Neural crest cell (in vitro differentiated cells): ENCODE data around the gene MRPS6. TPM values are rescaled to one million over a fixed set of nuclear protein-coding genes. Genes with fewer than 3 reads are reported as not detected.

Experiments
- DNase-seq: peaks from one replicate; pipeline ENCODE4 v3.0.0; 2021; ENCODE audit warnings: low read depth, mixed read lengths, low spot score
- H3K27ac Mint-ChIP-seq: one replicate; pipeline ENCODE4 v1.8.0; 2021; ENCODE audit warnings: mild to moderate bottlenecking, mixed read lengths; ENCODE audit not compliant: unreplicated experiment
- H3K27me3 Mint-ChIP-seq: 2 replicates; pipeline ENCODE4 v1.8.0; 2021; ENCODE audit warnings: low read depth, mild to moderate bottlenecking, mixed read lengths
- H3K36me3 Mint-ChIP-seq: 2 replicates; pipeline ENCODE4 v1.8.0; 2021; ENCODE audit warnings: low read depth, mild to moderate bottlenecking, mixed read lengths
- H3K4me1 Mint-ChIP-seq: 2 replicates; pipeline ENCODE4 v1.8.0; 2021; ENCODE audit warnings: mixed read lengths
- H3K4me3 Mint-ChIP-seq: one replicate; pipeline ENCODE4 v1.8.0; 2021; ENCODE audit warnings: mild to moderate bottlenecking, mixed read lengths
- H3K9me3 Mint-ChIP-seq: 2 replicates; pipeline ENCODE4 v1.8.0; 2021; ENCODE audit warnings: mixed read lengths
- total RNA-seq: library from RNA; stranded (reverse); gene quantifications from 2 replicates; pipeline ENCODE4 v1.2.1, GENCODE V29; 2021
- TF ChIP-seq, protein P1 (sequence below): fragments of 200-600 bp; sonication (generic); conservative IDR thresholded peaks from 2 replicates; pipeline ENCODE4 v1.5.0; 2021; ENCODE audit warnings: antibody characterized with exemption, mild to moderate bottlenecking

Gene MRPS6
- total RNA-seq, 1 donor from 2014 or later: 94.1 TPM

DNA sequence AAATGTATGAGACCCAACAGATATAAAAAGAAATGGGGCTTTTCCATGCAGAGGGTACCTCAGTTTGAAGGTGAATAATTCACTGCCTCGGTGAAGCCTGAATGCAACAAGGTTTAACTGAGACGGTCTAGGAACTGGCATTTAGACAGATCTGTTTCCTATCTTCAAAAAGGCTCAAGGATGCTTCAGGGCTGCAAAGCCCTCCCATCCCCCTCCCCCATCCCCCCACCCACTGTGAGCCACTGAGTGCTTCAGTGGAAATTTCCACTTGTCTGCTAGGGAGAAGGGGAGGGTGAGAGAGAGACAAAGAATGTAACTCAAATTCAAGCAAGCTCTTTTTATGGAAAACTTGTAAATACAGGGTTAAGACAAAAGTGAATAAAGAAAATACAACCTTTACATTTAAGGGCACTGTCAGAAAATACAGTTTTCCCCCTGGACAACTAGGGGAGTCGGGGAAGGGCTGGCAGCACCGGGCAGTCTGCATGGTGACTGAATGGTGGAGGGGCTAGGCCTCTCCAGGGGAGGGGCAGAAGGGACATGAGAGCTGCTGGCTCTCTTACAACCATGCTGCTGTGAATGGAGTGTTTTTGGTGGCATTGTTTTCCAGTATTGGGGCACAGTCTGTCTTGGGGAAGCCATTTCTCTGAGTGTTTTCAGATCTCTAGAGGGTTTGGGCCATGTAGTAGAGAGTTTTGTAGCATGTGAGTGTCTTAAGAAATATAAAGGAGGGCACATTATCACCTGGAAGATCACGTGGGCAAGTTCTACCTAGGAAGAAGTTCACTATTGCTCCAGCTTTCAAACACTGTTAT, 56.7 kb downstream of the MRPS6 start:
- peaks cover 67% of the 10 kb centered on the region for H3K4me1 Mint-ChIP-seq
- TF ChIP-seq, protein P1, sequence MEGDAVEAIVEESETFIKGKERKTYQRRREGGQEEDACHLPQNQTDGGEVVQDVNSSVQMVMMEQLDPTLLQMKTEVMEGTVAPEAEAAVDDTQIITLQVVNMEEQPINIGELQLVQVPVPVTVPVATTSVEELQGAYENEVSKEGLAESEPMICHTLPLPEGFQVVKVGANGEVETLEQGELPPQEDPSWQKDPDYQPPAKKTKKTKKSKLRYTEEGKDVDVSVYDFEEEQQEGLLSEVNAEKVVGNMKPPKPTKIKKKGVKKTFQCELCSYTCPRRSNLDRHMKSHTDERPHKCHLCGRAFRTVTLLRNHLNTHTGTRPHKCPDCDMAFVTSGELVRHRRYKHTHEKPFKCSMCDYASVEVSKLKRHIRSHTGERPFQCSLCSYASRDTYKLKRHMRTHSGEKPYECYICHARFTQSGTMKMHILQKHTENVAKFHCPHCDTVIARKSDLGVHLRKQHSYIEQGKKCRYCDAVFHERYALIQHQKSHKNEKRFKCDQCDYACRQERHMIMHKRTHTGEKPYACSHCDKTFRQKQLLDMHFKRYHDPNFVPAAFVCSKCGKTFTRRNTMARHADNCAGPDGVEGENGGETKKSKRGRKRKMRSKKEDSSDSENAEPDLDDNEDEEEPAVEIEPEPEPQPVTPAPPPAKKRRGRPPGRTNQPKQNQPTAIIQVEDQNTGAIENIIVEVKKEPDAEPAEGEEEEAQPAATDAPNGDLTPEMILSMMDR: no peak
- no peak for DNase-seq
- H3K4me3 Mint-ChIP-seq: peak overlapping the region; percentile 58
- H3K27ac Mint-ChIP-seq: peak overlapping the region; percentile 93
- peaks cover 30% of the 10 kb centered on the region for H3K36me3 Mint-ChIP-seq
- H3K27me3 Mint-ChIP-seq: no peaks in the 10 kb centered on the region
- H3K9me3 Mint-ChIP-seq: peaks cover 4% of the 10 kb centered on the region

DNA sequence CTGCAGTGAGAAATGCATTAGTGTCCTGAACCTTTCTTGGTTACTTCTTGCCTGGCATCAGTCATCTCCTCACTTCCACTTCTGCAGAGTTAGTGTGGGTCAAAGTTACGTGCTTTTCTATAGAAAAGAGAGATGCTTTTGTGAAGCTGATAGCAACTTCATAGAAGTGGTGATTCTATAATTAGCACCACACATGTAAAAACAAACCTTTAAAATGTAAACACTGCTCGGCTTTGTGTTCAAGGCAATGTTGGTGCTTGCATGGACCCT, 57.3 kb downstream of the MRPS6 start:
- peaks cover 67% of the 10 kb centered on the region for H3K4me1 Mint-ChIP-seq
- H3K27ac Mint-ChIP-seq: peak overlapping the region; percentile 93
- H3K36me3 Mint-ChIP-seq: peaks cover 33% of the 10 kb centered on the region

DNA sequence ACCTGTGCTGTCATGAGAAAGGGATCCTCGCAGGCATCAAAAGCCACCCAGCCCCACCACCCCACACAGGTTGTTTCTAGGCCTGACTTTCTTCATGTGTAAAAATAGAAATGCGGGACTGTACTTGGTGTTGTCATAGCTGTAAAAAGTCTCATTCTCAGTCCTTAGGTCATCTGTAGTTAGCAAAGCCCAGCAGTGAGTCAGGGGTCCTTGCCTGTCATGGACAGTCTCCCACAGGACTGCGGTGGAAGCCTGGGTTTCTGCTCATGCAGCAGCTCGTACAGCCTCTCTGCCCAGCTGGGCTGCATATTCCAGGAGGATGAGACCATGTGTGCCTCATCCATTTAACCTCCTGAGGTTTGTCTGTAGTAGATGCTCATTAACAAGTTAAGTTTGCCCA, 58.2 kb downstream of the MRPS6 start:
- Mint-ChIP-seq H3K27me3 (no peaks in the 10 kb centered on the region), H3K4me3 (no peak overlapping the region), H3K4me1 (peaks cover 57% of the 10 kb centered on the region), H3K27ac (peak overlapping the region; percentile 27), H3K9me3 (peaks cover 4% of the 10 kb centered on the region), H3K36me3 (peaks cover 35% of the 10 kb centered on the region)
- no peak for DNase-seq
- TF ChIP-seq, protein P1: no peak

More for the DNA sequence above, 57.3 kb downstream of the MRPS6 start:
- Mint-ChIP-seq H3K27me3 (no peaks in the 10 kb centered on the region), H3K4me3 (peak overlapping the region; percentile 58), H3K9me3 (peaks cover 4% of the 10 kb centered on the region)
- no peak for DNase-seq
- TF ChIP-seq, protein P1: no peak

DNA sequence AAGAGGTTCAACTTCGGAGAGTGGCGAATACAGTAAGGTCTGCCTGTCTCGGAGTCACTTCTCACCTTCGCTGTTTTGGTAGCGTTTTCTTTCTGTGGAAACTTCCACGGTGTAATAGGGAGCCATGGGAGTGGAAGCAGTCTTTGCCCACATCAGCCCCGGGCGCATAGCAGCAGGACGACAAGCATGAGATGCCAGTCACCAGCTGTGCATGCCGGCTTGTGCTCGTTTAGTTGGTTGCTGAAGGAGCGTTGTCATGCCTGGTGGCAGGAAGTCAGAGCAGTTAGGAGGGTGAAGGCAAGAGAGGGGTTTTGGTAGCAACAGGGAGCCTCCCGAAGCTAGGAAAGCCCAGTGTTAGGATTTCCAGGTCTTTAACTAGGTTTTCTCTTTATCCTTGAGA, 58.8 kb downstream of the MRPS6 start:
- Mint-ChIP-seq H3K36me3 (peaks cover 39% of the 10 kb centered on the region), H3K9me3 (peaks cover 7% of the 10 kb centered on the region), H3K27ac (no peak overlapping the region), H3K4me3 (no peak overlapping the region), H3K27me3 (no peaks in the 10 kb centered on the region), H3K4me1 (peaks cover 56% of the 10 kb centered on the region)
- TF ChIP-seq, protein P1: no peak
- DNase-seq: no peak

DNA sequence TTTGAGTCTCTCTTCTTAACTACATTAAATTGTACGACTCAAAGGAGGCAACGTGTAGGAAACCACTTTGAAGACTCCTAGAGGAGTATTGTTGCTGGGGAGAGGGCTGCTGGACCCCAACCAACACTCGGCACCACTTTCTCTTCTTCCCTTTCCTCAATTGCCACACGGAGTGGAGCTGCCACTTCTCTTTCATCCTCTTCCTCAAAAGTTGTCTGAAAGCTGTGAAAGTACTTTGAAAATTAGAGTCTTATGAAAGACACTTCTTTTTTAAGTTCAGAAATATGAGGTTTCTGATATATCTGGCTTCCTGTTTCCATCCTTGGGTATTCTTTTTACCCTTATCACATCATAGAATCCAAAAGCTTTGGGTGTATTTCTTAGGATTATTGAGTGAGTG, 59.5 kb downstream of the MRPS6 start:
- TF ChIP-seq, protein P1: no peak
- Mint-ChIP-seq H3K4me1 (peaks cover 50% of the 10 kb centered on the region), H3K36me3 (peaks cover 44% of the 10 kb centered on the region), H3K4me3 (no peak overlapping the region), H3K9me3 (peaks cover 8% of the 10 kb centered on the region), H3K27me3 (no peaks in the 10 kb centered on the region), H3K27ac (no peak overlapping the region)
- no peak for DNase-seq
